Breast epithelium (tissue), 3 donors: Measurements from ENCODE around the gene ARHGAP10.

Experiments used
- CTCF ChIP-seq, 3 donors: fragments of 450-650 bp; IDR thresholded peaks; one replicate each; pipeline ENCODE4 v1.5.1; 2016 to 2017; ENCODE audit warnings: antibody characterized with exemption in 3 of 3, mild to moderate bottlenecking in 3 of 3, moderate library complexity in 3 of 3
- POLR2A ChIP-seq: fragments of 450-650 bp; IDR thresholded peaks from one replicate; pipeline ENCODE4 v1.6.1; 2016; ENCODE audit warnings: antibody characterized with exemption, mild to moderate bottlenecking, moderate library complexity
- POLR2AphosphoS5 ChIP-seq, 3 donors: sonication (generic); formaldehyde crosslinking; IDR thresholded peaks; one replicate each; pipeline ENCODE4 v1.6.1; 2017; ENCODE audit warnings: antibody characterized with exemption in 3 of 3

GRCh38 chr4:148103597-148104355 lies 371.9 kb downstream of the ARHGAP10 start:
- TF ChIP-seq CTCF (IDR thresholded peaks at IDR 0.05): no peak
- TF ChIP-seq POLR2A: no peak
- no peak for TF ChIP-seq POLR2AphosphoS5 (IDR thresholded peaks at IDR 0.05)
